Liver (tissue), 3 donors: ENCODE data around the gene ERC1.

ENCODE experiments used
- ATF3 ChIP-seq: IDR thresholded peaks from 2 replicates; pipeline ENCODE4 v1.6.1; 2016; ENCODE audit warnings: antibody characterized with exemption
- CTCF ChIP-seq: fragments of 150-350 bp; IDR thresholded peaks from 2 replicates; pipeline ENCODE4 v1.5.1; 2017; ENCODE audit warnings: improper control_type of control experiment, low read depth, low read length; ENCODE audit not compliant: missing input control
- MAX ChIP-seq: IDR thresholded peaks from 2 replicates; pipeline ENCODE4 v1.6.1; 2016; ENCODE audit warnings: antibody characterized with exemption
- REST ChIP-seq: IDR thresholded peaks from 2 replicates; pipeline ENCODE4 v1.6.1; 2016; ENCODE audit warnings: antibody characterized with exemption, mild to moderate bottlenecking
- YY1 ChIP-seq: IDR thresholded peaks from 2 replicates; pipeline ENCODE4 v1.6.1; 2016; ENCODE audit warnings: antibody characterized with exemption, mild to moderate bottlenecking
- donor health status: healthy.
- donor health status: healthy.

GRCh38 chr12:948238-948637 lies 42.8 kb upstream of the ERC1 start:
- TF ChIP-seq MAX (no peak), REST (no peak), CTCF (no peak), YY1 (no peak), ATF3 (no peak)
